ENCODE results near the gene FMNL3. TPM values are rescaled to one million over a fixed set of nuclear protein-coding genes. Genes with fewer than 3 reads are reported as not detected.

The FMNL3 gene
- total and polyA plus RNA-seq, 2 of the 13 experiments (the other 11 are each of a cell fraction or from before 2014, with no cell fraction given), result 0.44 to 1.1 TPM

DNA sequence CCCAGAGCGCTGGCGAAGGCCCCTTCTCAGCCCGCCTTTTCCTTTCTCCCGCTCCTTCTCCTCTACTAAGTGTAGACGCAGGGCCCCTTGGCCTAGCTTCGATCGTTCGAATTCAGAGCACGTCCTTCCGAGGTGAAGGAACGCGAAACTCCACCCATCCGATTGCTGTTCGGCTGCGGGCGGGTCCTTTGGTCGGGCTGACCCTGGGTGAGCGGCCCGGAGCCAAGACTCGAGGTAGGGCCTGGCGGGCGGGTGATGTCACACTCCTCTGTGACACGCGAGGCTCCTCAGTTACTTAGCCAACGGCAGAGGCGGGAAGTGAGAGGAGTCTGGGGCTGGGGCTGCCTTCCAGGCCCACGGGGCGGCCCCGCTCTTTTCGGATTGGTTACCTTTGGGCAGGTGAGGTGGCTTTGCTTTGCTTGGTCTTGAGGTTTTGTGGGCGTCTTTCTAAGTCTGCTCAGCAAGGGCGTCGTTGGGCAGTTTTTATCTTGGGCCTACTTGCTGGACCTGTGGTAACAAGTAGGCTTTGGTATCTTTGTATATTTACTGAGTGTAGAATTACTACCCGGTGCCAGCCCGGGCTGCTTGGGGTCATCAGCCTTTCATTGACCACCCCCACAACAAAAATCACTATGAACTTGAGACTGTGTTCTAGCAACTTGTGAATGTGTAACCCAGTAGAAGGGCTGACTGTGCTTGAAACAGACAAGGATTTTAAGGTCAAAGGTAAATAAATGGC is 34.8 kb upstream of the FMNL3 start (continued):
- TF ChIP-seq, protein P1, sequence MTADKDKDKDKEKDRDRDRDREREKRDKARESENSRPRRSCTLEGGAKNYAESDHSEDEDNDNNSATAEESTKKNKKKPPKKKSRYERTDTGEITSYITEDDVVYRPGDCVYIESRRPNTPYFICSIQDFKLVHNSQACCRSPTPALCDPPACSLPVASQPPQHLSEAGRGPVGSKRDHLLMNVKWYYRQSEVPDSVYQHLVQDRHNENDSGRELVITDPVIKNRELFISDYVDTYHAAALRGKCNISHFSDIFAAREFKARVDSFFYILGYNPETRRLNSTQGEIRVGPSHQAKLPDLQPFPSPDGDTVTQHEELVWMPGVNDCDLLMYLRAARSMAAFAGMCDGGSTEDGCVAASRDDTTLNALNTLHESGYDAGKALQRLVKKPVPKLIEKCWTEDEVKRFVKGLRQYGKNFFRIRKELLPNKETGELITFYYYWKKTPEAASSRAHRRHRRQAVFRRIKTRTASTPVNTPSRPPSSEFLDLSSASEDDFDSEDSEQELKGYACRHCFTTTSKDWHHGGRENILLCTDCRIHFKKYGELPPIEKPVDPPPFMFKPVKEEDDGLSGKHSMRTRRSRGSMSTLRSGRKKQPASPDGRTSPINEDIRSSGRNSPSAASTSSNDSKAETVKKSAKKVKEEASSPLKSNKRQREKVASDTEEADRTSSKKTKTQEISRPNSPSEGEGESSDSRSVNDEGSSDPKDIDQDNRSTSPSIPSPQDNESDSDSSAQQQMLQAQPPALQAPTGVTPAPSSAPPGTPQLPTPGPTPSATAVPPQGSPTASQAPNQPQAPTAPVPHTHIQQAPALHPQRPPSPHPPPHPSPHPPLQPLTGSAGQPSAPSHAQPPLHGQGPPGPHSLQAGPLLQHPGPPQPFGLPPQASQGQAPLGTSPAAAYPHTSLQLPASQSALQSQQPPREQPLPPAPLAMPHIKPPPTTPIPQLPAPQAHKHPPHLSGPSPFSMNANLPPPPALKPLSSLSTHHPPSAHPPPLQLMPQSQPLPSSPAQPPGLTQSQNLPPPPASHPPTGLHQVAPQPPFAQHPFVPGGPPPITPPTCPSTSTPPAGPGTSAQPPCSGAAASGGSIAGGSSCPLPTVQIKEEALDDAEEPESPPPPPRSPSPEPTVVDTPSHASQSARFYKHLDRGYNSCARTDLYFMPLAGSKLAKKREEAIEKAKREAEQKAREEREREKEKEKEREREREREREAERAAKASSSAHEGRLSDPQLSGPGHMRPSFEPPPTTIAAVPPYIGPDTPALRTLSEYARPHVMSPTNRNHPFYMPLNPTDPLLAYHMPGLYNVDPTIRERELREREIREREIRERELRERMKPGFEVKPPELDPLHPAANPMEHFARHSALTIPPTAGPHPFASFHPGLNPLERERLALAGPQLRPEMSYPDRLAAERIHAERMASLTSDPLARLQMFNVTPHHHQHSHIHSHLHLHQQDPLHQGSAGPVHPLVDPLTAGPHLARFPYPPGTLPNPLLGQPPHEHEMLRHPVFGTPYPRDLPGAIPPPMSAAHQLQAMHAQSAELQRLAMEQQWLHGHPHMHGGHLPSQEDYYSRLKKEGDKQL (CRISPR knock-in tag; IDR thresholded peaks at IDR 0.05; ENCODE audit: low read depth), result no peak
- TF ChIP-seq ZKSCAN1 (IDR thresholded peaks at IDR 0.05; ENCODE audit: low read length) (no peak), WIZ (CRISPR knock-in tag; IDR thresholded peaks at IDR 0.05) (no peak), ZNF746 (CRISPR knock-in tag; IDR thresholded peaks at IDR 0.05) (no peak), KLF16 (CRISPR knock-in tag; IDR thresholded peaks at IDR 0.05) (no peak)
- TF ChIP-seq, protein P2, sequence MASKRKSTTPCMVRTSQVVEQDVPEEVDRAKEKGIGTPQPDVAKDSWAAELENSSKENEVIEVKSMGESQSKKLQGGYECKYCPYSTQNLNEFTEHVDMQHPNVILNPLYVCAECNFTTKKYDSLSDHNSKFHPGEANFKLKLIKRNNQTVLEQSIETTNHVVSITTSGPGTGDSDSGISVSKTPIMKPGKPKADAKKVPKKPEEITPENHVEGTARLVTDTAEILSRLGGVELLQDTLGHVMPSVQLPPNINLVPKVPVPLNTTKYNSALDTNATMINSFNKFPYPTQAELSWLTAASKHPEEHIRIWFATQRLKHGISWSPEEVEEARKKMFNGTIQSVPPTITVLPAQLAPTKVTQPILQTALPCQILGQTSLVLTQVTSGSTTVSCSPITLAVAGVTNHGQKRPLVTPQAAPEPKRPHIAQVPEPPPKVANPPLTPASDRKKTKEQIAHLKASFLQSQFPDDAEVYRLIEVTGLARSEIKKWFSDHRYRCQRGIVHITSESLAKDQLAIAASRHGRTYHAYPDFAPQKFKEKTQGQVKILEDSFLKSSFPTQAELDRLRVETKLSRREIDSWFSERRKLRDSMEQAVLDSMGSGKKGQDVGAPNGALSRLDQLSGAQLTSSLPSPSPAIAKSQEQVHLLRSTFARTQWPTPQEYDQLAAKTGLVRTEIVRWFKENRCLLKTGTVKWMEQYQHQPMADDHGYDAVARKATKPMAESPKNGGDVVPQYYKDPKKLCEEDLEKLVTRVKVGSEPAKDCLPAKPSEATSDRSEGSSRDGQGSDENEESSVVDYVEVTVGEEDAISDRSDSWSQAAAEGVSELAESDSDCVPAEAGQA (IDR thresholded peaks at IDR 0.05; ENCODE audit: low read depth), result no peak
- TF ChIP-seq, protein P2 (CRISPR knock-in tag; IDR thresholded peaks at IDR 0.05; ENCODE audit: borderline replicate concordance), result no peak
- TF ChIP-seq, protein P3, sequence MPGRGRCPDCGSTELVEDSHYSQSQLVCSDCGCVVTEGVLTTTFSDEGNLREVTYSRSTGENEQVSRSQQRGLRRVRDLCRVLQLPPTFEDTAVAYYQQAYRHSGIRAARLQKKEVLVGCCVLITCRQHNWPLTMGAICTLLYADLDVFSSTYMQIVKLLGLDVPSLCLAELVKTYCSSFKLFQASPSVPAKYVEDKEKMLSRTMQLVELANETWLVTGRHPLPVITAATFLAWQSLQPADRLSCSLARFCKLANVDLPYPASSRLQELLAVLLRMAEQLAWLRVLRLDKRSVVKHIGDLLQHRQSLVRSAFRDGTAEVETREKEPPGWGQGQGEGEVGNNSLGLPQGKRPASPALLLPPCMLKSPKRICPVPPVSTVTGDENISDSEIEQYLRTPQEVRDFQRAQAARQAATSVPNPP (CRISPR knock-in tag; IDR thresholded peaks at IDR 0.05), result no peak; the same call in 1 of the 2 replicates
- TF ChIP-seq, protein P4, sequence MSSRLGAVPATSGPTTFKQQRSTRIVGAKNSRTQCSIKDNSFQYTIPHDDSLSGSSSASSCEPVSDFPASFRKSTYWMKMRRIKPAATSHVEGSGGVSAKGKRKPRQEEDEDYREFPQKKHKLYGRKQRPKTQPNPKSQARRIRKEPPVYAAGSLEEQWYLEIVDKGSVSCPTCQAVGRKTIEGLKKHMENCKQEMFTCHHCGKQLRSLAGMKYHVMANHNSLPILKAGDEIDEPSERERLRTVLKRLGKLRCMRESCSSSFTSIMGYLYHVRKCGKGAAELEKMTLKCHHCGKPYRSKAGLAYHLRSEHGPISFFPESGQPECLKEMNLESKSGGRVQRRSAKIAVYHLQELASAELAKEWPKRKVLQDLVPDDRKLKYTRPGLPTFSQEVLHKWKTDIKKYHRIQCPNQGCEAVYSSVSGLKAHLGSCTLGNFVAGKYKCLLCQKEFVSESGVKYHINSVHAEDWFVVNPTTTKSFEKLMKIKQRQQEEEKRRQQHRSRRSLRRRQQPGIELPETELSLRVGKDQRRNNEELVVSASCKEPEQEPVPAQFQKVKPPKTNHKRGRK (CRISPR knock-in tag; IDR thresholded peaks at IDR 0.05), result no peak
- TF ChIP-seq, protein P5, sequence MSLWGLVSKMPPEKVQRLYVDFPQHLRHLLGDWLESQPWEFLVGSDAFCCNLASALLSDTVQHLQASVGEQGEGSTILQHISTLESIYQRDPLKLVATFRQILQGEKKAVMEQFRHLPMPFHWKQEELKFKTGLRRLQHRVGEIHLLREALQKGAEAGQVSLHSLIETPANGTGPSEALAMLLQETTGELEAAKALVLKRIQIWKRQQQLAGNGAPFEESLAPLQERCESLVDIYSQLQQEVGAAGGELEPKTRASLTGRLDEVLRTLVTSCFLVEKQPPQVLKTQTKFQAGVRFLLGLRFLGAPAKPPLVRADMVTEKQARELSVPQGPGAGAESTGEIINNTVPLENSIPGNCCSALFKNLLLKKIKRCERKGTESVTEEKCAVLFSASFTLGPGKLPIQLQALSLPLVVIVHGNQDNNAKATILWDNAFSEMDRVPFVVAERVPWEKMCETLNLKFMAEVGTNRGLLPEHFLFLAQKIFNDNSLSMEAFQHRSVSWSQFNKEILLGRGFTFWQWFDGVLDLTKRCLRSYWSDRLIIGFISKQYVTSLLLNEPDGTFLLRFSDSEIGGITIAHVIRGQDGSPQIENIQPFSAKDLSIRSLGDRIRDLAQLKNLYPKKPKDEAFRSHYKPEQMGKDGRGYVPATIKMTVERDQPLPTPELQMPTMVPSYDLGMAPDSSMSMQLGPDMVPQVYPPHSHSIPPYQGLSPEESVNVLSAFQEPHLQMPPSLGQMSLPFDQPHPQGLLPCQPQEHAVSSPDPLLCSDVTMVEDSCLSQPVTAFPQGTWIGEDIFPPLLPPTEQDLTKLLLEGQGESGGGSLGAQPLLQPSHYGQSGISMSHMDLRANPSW (CRISPR knock-in tag; IDR thresholded peaks at IDR 0.05; ENCODE audit: borderline replicate concordance), result no peak
